Thoracic aorta (tissue), 2 donors: ENCODE results near the gene FIGN. TPM values are rescaled to one million over a fixed set of nuclear protein-coding genes. Genes with fewer than 3 reads are reported as not detected.

Experiments
- ATAC-seq: fragments of 150-250 bp; one replicate; pipeline ENCODE4 v1.8.0; 2017; ENCODE audit warnings: low read depth; ENCODE audit not compliant: insufficient number of reproducible peaks, low FRiP score
- DNase-seq: peaks from one replicate; pipeline ENCODE4 v3.0.0-alpha.2; 2020; ENCODE audit warnings: low spot score
- H3K27ac ChIP-seq, 2 donors: fragments of 200-600 bp; sonication (generic); 1 replicate in 1 of 2; 2 replicates in 1 of 2; pipeline ENCODE4 v1.5.1; 2016; ENCODE audit warnings: mild to moderate bottlenecking in 2 of 2, moderate library complexity in 2 of 2
- H3K27me3 ChIP-seq: fragments of 200-600 bp; sonication (generic); replicated peaks from 2 replicates; pipeline ENCODE4 v1.6.0; 2016; ENCODE audit warnings: mild to moderate bottlenecking; ENCODE audit not compliant: insufficient read depth
- H3K36me3 ChIP-seq: fragments of 200-600 bp; sonication (generic); one replicate; pipeline ENCODE4 v1.5.1; 2016
- H3K4me1 ChIP-seq, 2 donors: fragments of 200-600 bp; sonication (generic); 1 replicate in 1 of 2; 2 replicates in 1 of 2; pipeline versions ENCODE4 v1.5.1 to v1.6.0; 2016; ENCODE audit warnings: low read depth in 2 of 2, mild to moderate bottlenecking in 1 of 2; ENCODE audit not compliant: control insufficient read depth in 1 of 2
- H3K4me3 ChIP-seq: fragments of 200-600 bp; sonication (generic); 2 replicates; pipeline ENCODE4 v1.5.1; 2016; ENCODE audit warnings: mild to moderate bottlenecking
- H3K9me3 ChIP-seq: fragments of 200-600 bp; sonication (generic); 2 replicates; pipeline ENCODE4 v1.5.1; 2016
- total RNA-seq, 2 donors: library from RNA; depleted of rRNA; stranded (reverse); fragments of >200 nt; gene quantifications; one replicate each; pipeline versions ENCODE4 v1.1.0 to v1.2.3, GENCODE V29; 2016
- TF ChIP-seq, protein P1 (sequence below): fragments of 200-600 bp; sonication (generic); IDR thresholded peaks from one replicate; pipeline ENCODE4 v1.5.1; 2019; ENCODE audit warnings: antibody characterized with exemption

The FIGN gene
- total RNA-seq, 2 donors from 2014 or later = 10.8 to 21.2 TPM

DNA sequence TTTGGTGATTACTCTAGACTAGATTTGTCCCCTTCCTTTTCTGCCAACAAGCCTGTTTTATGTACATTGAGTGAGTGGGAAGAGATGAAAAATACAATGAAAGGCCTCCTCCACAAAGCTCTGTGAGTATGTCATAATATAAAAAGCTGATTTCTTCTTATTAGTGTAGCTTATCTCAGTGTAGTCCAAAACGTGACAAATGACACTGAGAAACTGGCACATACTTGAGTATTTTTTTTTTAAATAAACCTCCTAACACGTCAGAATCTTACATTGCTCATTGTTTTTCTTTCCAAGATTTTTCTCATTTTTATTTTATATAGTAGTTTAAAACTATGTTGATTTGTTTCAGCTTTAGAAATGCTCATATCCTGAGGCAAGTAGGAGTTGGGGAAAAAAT, 17.9 kb upstream of the FIGN start:
- Histone ChIP-seq H3K27me3 (no peaks in the 10 kb centered on the region), H3K9me3 (no peaks in the 10 kb centered on the region), H3K36me3 (no peaks in the 10 kb centered on the region), H3K27ac (peak overlapping the region in 1 of 2 donors; percentile 34), H3K4me3 (no peak overlapping the region), H3K4me1 (peaks cover 6 to 8% of the 10 kb centered on the region in 2 donors)
- ATAC-seq (no peak), DNase-seq (no peak)
- TF ChIP-seq, protein P1, sequence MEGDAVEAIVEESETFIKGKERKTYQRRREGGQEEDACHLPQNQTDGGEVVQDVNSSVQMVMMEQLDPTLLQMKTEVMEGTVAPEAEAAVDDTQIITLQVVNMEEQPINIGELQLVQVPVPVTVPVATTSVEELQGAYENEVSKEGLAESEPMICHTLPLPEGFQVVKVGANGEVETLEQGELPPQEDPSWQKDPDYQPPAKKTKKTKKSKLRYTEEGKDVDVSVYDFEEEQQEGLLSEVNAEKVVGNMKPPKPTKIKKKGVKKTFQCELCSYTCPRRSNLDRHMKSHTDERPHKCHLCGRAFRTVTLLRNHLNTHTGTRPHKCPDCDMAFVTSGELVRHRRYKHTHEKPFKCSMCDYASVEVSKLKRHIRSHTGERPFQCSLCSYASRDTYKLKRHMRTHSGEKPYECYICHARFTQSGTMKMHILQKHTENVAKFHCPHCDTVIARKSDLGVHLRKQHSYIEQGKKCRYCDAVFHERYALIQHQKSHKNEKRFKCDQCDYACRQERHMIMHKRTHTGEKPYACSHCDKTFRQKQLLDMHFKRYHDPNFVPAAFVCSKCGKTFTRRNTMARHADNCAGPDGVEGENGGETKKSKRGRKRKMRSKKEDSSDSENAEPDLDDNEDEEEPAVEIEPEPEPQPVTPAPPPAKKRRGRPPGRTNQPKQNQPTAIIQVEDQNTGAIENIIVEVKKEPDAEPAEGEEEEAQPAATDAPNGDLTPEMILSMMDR = no peak

DNA sequence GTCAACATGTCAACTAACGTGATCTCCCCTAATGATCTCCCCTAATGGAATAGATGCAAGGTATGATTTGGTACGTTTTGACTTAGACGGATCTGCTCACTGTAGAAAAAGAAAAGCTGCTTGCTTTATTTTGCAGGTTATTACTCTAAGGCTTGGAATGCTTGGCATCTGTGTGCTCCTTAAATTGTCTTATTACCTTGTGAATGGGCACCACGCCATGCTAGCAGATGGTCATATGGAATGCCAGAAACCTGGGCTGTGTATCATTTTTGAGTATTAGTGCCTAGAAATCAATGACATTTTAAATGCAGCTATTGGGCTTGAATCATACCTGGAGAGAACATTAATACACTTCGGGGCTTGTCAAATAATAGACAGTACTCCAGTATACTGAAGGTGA, 16.5 kb upstream of the FIGN start:
- Histone ChIP-seq H3K27ac (no peak overlapping the region), H3K36me3 (no peaks in the 10 kb centered on the region), H3K4me1 (peaks cover 6 to 8% of the 10 kb centered on the region in 2 donors), H3K4me3 (no peak overlapping the region), H3K9me3 (no peaks in the 10 kb centered on the region), H3K27me3 (no peaks in the 10 kb centered on the region)
- DNase-seq = no peak
- ATAC-seq = no peak
- TF ChIP-seq, protein P1 = no peak

DNA sequence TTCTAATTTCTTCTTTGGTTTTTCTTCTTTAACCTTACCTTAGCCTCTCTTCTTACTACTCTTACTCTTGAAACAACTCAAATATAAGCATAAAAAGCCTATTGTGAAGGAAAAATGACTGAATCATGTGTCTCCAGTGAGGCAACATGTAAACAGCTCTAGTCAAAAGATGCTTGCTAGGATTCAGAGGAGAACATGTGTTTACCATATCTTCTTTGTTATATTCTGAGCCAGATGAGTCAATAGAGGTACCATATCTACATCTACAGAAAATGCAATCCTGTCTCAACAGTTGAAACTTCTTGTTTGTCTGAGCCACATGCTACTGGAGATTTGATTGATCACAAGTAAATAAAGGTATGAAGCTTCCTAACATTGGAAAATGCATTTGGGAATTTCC, 15.9 kb upstream of the FIGN start:
- H3K4me3 ChIP-seq = no peak overlapping the region
- H3K27me3 ChIP-seq = no peaks in the 10 kb centered on the region
- no peaks in the 10 kb centered on the region for H3K36me3 ChIP-seq
- H3K27ac ChIP-seq = no peak overlapping the region
- TF ChIP-seq, protein P1 = no peak
- no peaks in the 10 kb centered on the region for H3K9me3 ChIP-seq
- H3K4me1 ChIP-seq = peaks cover 6 to 8% of the 10 kb centered on the region in 2 donors
- DNase-seq (no peak), ATAC-seq (no peak)

DNA sequence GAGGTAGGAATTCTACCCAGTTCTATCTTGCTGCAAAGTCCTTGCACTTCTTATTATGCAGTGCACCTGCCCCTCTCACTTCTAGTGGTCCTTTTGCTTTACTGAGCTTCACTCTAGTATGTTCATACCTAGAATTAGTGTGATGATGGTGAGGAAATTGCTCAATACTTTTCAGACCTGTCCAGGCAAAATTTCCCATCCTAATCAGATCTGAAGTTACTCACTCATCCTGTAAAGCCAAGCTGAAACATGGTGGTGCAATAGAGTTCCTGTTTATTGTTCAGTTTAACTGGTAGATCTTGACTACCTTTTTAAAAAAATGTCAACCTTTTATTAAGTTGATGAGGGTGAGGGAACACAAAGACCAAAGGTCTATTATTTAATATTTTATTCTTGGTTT, 12.6 kb upstream of the FIGN start:
- no peaks in the 10 kb centered on the region for H3K27me3 ChIP-seq
- H3K36me3 ChIP-seq = no peaks in the 10 kb centered on the region
- ATAC-seq = no peak
- no peaks in the 10 kb centered on the region for H3K9me3 ChIP-seq
- TF ChIP-seq, protein P1 = no peak
- H3K4me3 ChIP-seq = no peak overlapping the region
- no peak overlapping the region for H3K27ac ChIP-seq
- H3K4me1 ChIP-seq = peaks cover 2 to 5% of the 10 kb centered on the region in 2 donors
- no peak for DNase-seq

DNA sequence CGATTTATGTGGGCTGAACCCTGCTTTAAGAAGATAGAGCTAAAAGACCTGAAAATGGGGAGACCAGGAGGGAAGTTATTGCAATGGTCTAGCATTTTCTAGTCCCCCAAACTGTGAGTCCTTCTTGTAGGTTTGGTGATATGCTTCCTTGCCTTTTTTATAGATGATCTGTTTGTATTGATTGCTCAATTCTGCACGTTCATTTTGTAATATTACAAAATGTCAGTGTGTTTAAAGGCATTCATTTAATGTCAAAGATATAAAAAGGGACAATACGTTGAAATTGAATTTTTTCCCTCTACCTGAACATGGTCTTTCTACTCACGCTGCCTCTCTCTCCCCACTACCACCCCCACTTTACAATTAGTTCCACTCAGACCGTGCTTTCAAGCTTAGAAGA, 5.6 kb upstream of the FIGN start:
- no peak overlapping the region for H3K4me3 ChIP-seq
- TF ChIP-seq, protein P1 = no peak
- H3K27ac ChIP-seq = no peak overlapping the region
- ATAC-seq = no peak
- H3K9me3 ChIP-seq = no peaks in the 10 kb centered on the region
- DNase-seq = no peak
- no peaks in the 10 kb centered on the region for H3K27me3 ChIP-seq
- H3K36me3 ChIP-seq = no peaks in the 10 kb centered on the region
- H3K4me1 ChIP-seq = no peaks in the 10 kb centered on the region
